HG03565 (cell line): Measurements from ENCODE around the gene CEMIP2.
"Not testable (repeated sequence)": the region's sequence is repeated elsewhere in the genome, so short reads cannot be mapped to it uniquely, and the experiment has no call there.

Experiments
- ATAC-seq: cut with Tn5 transposase; IDR thresholded peaks from one replicate; pipeline ENCODE4 v1.9.1; 2021; ENCODE audit warnings: mild to moderate bottlenecking, moderate library complexity; ENCODE audit not compliant: unreplicated experiment

Gene CEMIP2

GRCh38 chr9:71681708-71682272, 86.5 kb downstream of the CEMIP2 start:
- ATAC-seq, result no peak

- ATAC-seq, result no peak
Measured at GRCh38 chr9:71681104-71681707, 87.1 kb downstream of the CEMIP2 start.

GRCh38 chr9:71680189-71680980, 87.9 kb downstream of the CEMIP2 start:
- no peak for ATAC-seq

- ATAC-seq, result no peak
Measured at GRCh38 chr9:71678999-71679398, 89.3 kb downstream of the CEMIP2 start.

GRCh38 chr9:71677209-71677608, 91.1 kb downstream of the CEMIP2 start:
- no peak for ATAC-seq

- ATAC-seq, result no peak
Measured at GRCh38 chr9:71676460-71676859, 91.9 kb downstream of the CEMIP2 start.

GRCh38 chr9:71675857-71676165, 92.5 kb downstream of the CEMIP2 start:
- no peak for ATAC-seq

- ATAC-seq, result no peak
Measured at GRCh38 chr9:71675105-71675856, 93.0 kb downstream of the CEMIP2 start.

- no peak for ATAC-seq
Measured at GRCh38 chr9:71672573-71672972, 95.7 kb downstream of the CEMIP2 start.

GRCh38 chr9:71671289-71671688, 97.0 kb downstream of the CEMIP2 start:
- no peak for ATAC-seq

GRCh38 chr9:71670121-71670520, 98.2 kb downstream of the CEMIP2 start:
- ATAC-seq, result no peak

- ATAC-seq, result no peak
Measured at GRCh38 chr9:71669284-71669995, 98.9 kb downstream of the CEMIP2 start.

- ATAC-seq, result no peak
Measured at GRCh38 chr9:71668717-71669116, 99.6 kb downstream of the CEMIP2 start.

GRCh38 chr9:71665247-71665646, 103.1 kb downstream of the CEMIP2 start:
- no peak for ATAC-seq

GRCh38 chr9:71664566-71664965, 103.7 kb downstream of the CEMIP2 start:
- ATAC-seq, result no peak

GRCh38 chr9:71663931-71664459, 104.3 kb downstream of the CEMIP2 start:
- no peak for ATAC-seq

GRCh38 chr9:71663216-71663615, 105.1 kb downstream of the CEMIP2 start:
- no peak for ATAC-seq

GRCh38 chr9:71662082-71662481, 106.2 kb downstream of the CEMIP2 start:
- no peak for ATAC-seq

- ATAC-seq, result not testable (repeated sequence)
Measured at GRCh38 chr9:71657276-71657675, 111.0 kb downstream of the CEMIP2 start.

- ATAC-seq, result no peak
Measured at GRCh38 chr9:71656496-71656895, 111.8 kb downstream of the CEMIP2 start.

GRCh38 chr9:71655778-71656177, 112.5 kb downstream of the CEMIP2 start:
- no peak for ATAC-seq
